GM12892 (cell line): ENCODE measurements around the gene GJB1.
A peak's percentile ranks its signal among the peaks of the same experiment; 100 is the strongest.

Source experiments
- DNase-seq: peaks from one replicate; pipeline ENCODE4 v3.0.0; 2011; ENCODE audit not compliant: insufficient read length
- FAIRE-seq: peaks from 2 replicates; lab custom pipeline; 2011; peaks lifted over from hg19 to GRCh38; lab: Jason Lieb, UNC
- POLR2A ChIP-seq: IDR thresholded peaks from 2 replicates; pipeline ENCODE4 v1.6.1; 2011; ENCODE audit warnings: low read depth, low read length, control low read depth
- POLR2AphosphoS5 ChIP-seq: IDR thresholded peaks from 2 replicates; pipeline ENCODE4 v1.6.1; 2011; ENCODE audit warnings: low read depth, low read length, control low read depth
- TAF1 ChIP-seq: IDR thresholded peaks from 2 replicates; pipeline ENCODE4 v1.6.1; 2011; ENCODE audit warnings: low read depth, mild to moderate bottlenecking, control low read depth, low read length, borderline replicate concordance

GJB1 gene

DNA sequence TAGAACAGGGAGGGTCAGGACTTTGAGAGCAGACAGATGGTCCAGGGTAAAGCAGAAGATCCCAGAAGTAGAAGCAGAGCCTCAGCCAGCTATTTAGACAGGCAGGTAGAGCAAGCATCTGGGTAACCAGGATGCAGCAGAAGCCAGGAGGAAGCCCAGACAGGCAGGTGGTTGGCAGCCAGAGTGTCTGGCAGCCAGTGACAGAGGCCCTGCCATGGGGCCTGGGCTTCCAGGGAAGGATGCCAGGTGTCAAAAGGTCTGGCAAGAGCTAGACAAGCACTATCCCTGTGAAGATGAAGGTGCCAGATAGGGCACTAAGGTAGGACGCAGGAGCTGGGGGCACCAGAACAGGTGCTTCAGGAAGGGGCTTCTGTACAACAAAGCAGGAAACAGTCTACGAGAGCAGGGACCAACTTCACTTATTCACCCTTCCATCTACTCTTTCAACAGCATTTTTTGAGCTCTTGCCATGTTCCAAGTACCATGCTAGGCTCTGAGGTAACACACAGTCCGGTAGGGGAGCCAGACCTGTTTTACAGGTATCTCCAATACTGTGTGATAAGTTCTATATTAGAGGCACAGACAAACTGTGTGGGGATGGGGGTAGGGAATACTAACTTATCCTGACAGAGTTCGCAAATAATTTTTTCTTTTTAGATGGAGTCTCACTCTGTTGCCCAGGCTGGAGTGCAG lies 38.1 kb upstream of the GJB1 start:
- no peak for TF ChIP-seq POLR2AphosphoS5
- no peak for TF ChIP-seq POLR2A
- TF ChIP-seq TAF1, result no peak
- no peak for DNase-seq
- FAIRE-seq, result no peak

DNA sequence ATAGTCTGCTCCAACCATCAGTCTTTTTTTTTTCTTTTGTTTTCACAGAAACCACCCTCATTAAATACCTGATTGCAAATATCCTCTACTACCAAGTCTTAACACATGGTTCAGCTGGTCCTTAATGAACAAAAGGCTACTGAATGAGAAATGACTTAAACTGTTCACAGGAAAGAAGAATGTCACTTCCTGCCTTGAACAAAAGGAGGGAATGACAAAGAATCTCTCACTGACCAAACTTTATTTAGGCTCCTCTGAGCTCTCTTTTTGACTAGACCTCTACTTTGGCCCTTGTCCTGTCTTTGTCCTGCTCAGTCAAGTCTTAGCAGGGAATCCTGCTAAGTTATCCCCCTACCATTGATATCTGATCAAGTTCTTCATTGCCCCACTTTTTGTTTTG lies 31.8 kb upstream of the GJB1 start:
- DNase-seq (no peak), FAIRE-seq (no peak)

DNA sequence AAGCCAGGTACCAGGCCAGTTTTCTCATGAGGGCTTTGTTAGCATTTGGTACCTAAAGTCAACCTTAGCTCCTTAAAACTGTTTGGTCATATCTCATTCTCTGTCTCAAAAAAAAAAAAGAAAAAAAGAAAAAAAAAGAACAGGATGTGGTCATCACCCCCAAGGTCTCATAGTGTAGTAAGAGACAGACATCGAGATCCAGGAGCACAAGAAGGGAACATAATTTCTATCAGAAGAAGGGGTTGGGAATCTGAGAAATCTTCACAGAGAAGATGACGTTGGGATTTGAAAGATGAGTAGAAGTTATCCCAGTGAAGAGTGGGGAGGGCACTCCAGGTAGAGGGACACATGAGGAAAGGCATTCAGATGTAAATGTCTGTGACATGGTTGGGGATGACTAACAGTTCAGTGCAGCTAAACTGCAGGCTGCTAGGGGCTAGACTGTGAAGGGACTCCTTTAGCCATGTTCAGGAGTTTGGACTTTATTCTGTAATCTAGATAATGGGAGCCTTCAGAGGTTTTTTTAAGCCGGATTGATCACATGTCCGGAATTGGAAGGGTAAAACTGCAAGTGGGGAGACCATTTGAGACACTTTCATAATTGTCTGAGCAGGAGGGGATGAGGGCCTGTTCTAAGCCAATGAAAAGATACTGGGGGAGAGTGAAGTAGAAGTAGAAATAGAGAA lies 26.9 kb upstream of the GJB1 start:
- TF ChIP-seq TAF1, result no peak
- DNase-seq (no peak), FAIRE-seq (peak; percentile 79)

More for the DNA sequence above, 31.8 kb upstream of the GJB1 start:
- no peak for TF ChIP-seq POLR2A
- no peak for TF ChIP-seq TAF1
- TF ChIP-seq POLR2AphosphoS5, result no peak

DNA sequence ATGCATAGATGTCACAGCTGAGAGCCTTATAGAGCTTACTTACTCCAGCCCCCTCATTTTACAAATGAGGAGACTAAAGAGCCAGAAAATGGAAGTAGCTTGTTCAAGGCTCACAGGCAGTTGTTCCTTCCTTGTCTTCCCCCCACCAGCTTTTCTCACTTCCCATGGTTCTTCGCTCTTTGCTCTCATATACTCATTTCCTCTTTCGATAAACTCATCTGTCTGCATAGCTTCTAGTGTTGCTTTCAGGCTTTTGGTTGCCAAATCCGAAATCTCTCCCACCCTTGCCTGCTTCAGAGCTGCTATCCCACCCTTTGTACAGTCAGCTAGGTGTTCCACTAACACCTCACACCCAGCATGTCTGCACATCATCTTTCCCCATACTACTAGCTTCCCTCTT lies 25.0 kb upstream of the GJB1 start:
- DNase-seq (peak; percentile 36), FAIRE-seq (peak; percentile 92)
- TF ChIP-seq TAF1 (no peak), POLR2A (0 out of 2 replicates have a peak, but pooled peaks have one; percentile 35)

DNA sequence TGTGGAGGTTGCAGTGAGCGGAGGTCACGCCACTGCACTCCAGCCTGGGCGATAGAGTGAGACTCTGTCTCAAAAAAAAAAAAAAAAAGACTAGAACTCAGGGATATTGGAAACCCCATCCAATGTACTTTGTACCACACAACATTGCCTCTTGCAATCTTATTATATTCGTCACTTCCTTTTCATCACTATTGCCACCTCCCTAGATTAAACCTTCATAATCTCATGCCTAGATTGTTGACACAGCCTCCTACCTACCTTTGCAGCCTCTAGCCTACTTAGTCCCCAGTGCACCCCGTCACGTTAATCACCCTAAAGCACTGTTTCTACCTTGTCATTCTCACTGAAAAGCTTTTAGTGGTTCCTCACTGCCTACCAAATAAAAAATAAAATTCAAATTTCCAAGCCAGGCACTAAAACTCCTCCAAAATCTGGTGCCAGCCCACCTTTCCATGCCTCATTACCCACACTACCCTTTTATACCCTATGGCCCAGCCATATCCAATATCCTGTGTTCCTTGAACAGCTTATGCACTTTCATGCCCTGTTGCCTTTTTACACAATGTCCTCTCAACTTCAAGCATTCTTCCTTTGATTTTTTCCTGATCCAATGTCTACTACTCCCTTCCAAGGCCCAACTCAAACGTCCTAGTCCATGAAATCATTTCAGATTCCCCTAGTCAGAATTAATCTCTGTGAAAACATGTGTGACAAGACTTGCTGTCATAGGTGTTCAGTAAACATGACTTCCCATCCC lies 23.6 kb upstream of the GJB1 start:
- FAIRE-seq, result no peak

DNA sequence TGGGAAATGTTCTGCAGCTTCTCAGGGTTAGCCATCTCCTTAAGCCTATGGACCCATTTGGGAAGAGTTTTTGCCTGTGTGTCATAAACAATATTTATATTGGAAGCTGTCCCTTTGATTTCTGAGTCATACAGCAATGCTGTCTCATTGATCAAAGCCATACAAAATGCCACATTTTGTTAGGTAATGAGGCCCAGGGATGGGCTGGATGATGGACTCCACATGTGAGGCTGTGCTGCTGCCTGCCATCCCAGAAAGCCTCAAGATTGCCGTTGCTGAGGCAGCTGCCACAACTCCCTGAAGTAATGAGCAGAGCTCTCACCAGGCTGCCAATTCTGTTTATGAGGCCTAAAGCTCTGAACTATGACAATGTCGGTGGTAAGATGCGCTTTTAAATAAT lies 12.2 kb upstream of the GJB1 start:
- TF ChIP-seq POLR2AphosphoS5, result no peak
- no peak for TF ChIP-seq TAF1
- no peak for TF ChIP-seq POLR2A
- no peak for FAIRE-seq
- DNase-seq, result no peak

More for the DNA sequence above, 23.6 kb upstream of the GJB1 start:
- no peak for TF ChIP-seq POLR2AphosphoS5
- no peak for TF ChIP-seq TAF1
- no peak for TF ChIP-seq POLR2A
- no peak for DNase-seq

DNA sequence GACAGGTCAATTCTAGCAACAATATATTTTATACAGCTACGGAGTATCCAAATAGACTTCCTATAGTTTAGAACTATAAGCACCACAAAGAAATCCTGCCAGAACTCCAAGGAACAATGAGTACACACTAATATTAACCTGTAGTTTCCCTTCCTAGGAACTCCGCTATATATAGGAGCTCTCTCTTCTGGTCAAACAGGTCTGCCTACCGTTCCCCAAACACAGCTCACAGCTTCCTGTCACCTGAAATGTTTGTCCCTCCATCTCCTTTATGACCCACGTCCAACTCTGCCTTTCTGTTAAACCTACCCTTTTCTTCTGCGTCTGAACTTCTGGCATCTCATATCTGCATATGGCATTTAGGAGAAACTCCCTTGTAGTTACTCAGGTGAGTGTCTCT lies 10.5 kb upstream of the GJB1 start:
- DNase-seq (no peak), FAIRE-seq (no peak)
- TF ChIP-seq TAF1, result no peak
- TF ChIP-seq POLR2A, result no peak
- TF ChIP-seq POLR2AphosphoS5, result no peak

DNA sequence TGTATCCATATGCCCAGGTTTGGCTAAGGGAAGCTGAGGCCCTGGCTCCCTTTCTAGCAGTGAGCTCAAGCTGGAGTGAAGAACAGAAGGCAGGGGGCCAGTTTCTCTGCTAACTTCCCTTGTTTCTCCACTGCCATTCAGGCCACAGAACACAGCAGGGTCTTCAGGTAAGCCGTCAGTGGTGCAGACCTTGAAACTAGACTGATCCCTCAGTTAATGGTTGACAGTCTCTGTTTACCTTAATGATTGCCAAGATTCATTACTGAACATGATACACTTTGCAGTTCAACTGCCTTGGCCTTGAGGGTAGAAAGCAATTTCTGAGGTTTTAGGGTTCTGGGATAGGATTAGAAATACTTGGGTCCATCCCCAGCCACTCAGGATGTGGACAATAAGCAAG lies 8.9 kb upstream of the GJB1 start:
- TF ChIP-seq POLR2AphosphoS5 (no peak), TAF1 (no peak), POLR2A (no peak)
- DNase-seq (no peak), FAIRE-seq (no peak)

DNA sequence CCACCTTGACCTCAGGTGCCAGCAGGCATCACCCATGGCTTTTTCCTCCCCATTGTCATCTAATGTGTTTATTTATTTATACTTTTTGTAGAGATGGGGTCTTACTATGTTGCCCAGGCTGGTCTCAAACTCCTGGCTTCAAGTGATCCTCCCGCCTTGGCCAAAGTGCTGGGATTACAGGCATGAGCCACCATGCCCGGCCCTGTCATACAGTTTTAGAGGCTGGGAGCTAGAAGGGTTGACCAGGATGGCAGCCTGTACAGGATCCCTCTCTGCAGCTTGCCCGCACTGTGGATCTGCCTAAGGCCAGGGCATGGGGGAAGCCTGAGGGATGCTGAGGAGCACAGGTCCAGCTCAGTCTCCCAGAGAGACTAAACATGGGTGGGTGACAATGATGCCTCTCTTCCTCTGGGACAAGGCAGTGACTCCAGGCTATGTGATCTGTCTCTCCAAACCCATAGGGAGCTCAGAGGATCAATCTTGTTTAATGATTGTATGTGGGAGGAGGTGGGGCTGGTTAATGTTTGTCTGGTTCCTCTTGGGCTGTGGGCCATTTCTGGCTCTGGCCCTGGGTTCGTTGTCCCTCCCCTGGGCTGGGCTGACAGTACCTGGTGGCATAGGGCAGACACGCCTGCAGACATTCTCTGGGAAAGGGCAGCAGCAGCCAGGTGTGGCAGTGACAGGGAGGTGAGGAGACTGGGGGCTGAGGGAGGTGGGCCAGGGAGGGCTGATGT lies 8.3 kb upstream of the GJB1 start:
- no peak for FAIRE-seq
- TF ChIP-seq POLR2AphosphoS5 (no peak), POLR2A (no peak), TAF1 (no peak)
- DNase-seq, result no peak

DNA sequence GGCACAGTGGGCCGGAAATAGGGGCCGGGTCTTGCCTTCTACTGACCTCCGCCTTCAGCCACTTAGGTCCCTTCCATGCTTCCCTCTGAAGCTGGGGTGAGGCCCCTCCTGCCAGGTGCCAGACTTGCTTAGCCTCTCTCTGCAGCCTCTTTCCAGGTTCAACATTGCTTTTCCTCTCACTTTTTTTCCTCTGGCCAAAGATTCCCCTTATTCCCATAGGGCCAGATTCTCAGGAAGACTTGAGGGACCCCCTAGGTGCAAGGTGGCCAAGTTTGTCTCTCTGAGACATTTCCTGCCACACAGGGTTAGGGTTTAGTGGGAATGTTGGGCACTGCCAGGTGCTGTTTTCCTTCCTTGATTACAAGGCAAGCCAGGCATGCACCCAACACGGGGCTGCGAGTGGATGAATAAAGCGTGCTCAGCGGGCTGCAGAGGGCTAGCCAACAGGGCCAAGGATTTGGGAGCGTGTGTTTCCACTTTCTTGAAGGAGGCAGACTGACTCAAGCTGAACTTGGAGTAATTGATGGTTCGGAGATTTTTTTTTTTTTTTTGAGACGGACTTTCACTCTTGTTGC lies 7.6 kb upstream of the GJB1 start:
- no peak for FAIRE-seq
- TF ChIP-seq POLR2A (no peak), TAF1 (no peak), POLR2AphosphoS5 (no peak)
- no peak for DNase-seq

DNA sequence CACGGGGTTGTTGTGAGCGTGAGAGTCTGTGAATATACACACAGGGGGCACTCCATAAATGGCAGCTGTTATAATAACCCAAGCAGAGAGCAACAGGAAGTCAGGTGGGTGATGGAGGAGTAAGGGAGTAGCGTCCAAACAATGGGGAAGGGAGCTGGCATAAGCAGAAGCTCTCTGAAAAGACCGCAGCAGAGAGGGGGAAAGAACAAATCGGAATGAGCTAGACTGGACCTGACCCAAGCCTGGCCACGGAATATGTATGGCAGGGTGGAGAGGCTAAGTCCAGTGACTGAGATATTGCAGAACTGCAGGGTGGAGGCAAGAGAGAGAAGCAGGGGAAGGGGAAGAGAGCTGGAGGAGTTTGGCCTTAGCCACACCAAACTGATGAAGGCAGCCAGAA lies 6.5 kb upstream of the GJB1 start:
- no peak for TF ChIP-seq POLR2A
- no peak for TF ChIP-seq POLR2AphosphoS5
- no peak for TF ChIP-seq TAF1
- no peak for DNase-seq
- FAIRE-seq, result no peak
